Immature natural killer cell (primary cell): ENCODE results near the gene NRG2. TPM values are rescaled to one million over a fixed set of nuclear protein-coding genes. Genes with fewer than 3 reads are reported as not detected.

Source experiments
- DNase-seq, 3 donors: peaks; one replicate each; pipeline ENCODE4 v3.0.0; 2022; ENCODE audit warnings: mixed read lengths in 1 of 3
- H3K27ac Mint-ChIP-seq, 6 donors: one replicate each; pipeline ENCODE4 v1.8.0; 2020; ENCODE audit warnings: mixed read lengths in 6 of 6, mild to moderate bottlenecking in 5 of 6, inconsistent platforms in 4 of 6, moderate library complexity in 3 of 6
- H3K27me3 Mint-ChIP-seq, 3 donors: one replicate each; pipeline ENCODE4 v1.8.0; 2020 to 2021; ENCODE audit warnings: low read depth in 3 of 3, mild to moderate bottlenecking in 3 of 3, mixed read lengths in 3 of 3, moderate library complexity in 3 of 3, inconsistent platforms in 1 of 3
- H3K36me3 Mint-ChIP-seq, 3 donors: one replicate each; pipeline ENCODE4 v1.8.0; 2020; ENCODE audit warnings: mixed read lengths in 3 of 3, inconsistent platforms in 2 of 3, mild to moderate bottlenecking in 2 of 3
- H3K4me1 Mint-ChIP-seq, 2 donors: one replicate each; pipeline ENCODE4 v1.8.0; 2020; ENCODE audit warnings: inconsistent platforms in 2 of 2, mild to moderate bottlenecking in 2 of 2, mixed read lengths in 2 of 2, moderate library complexity in 1 of 2
- H3K4me3 Mint-ChIP-seq, 5 donors: one replicate each; pipeline ENCODE4 v1.8.0; 2020; ENCODE audit warnings: mild to moderate bottlenecking in 5 of 5, mixed read lengths in 5 of 5, inconsistent platforms in 3 of 5, moderate library complexity in 3 of 5
- H3K9me3 Mint-ChIP-seq, 6 donors: one replicate each; pipeline ENCODE4 v1.8.0; 2020; ENCODE audit warnings: mild to moderate bottlenecking in 6 of 6, mixed read lengths in 6 of 6, inconsistent platforms in 4 of 6, moderate library complexity in 3 of 6
- polyA plus RNA-seq, 3 donors: library from polyadenylated mRNA; unstranded; fragments of 300-500 nt; fragmentation: Illumina TruSeq; gene quantifications; one replicate each; pipeline ENCODE4 v1.2.3, GENCODE V29; 2021

Gene NRG2
- polyA plus RNA-seq, 3 donors from 2014 or later: 0.08 to 0.21 (median 0.08) TPM

DNA sequence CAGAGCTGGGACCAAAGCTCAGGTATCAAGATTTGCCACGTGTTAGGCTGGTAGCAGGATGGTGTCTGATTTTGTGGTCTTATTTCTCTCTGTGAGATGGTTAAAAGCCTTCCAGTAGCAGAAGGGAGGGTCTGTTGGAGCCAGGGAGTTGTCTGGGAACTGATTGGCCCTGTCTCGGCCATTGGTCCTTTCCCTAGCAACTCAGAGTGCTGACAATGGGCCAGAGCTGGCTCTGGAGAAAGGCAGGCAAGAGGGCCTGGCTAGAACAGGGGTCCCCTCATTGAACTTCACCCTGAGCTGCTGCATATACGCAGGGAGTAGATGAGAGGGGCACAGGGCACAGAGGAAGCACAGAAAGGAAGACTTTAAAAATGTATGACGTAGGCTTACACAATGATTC lies 154.7 kb downstream of the NRG2 start:
- no peak overlapping the region for H3K27ac Mint-ChIP-seq
- no peak for DNase-seq
- no peak overlapping the region for H3K4me3 Mint-ChIP-seq
- H3K36me3 Mint-ChIP-seq: no peaks in the 10 kb centered on the region
- H3K4me1 Mint-ChIP-seq: no peaks in the 10 kb centered on the region
- H3K9me3 Mint-ChIP-seq: no peaks in the 10 kb centered on the region
- H3K27me3 Mint-ChIP-seq: peaks cover 1 to 8% (median 7%) of the 10 kb centered on the region in 3 donors

DNA sequence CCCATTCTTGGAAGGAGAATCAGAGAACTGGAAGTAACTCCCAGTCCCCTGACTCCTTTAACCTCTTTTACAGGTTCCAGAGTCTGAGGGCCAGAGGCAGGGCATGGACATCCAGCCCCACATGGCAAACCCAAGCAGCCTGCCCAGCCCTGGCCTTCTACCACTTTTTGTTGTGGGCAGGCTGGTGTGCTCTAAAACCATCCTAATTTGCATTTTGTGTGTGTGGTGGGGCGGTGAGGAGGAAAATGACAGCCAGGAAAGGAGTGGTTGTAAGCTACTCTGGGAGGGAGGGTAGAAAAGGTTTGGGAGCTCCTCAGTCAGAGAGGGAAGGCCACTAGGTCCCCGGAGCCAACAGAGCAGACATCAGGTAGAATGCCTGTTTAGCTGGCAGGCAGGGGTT lies 156.9 kb downstream of the NRG2 start:
- Mint-ChIP-seq H3K4me1 (no peaks in the 10 kb centered on the region), H3K27me3 (peaks cover 1 to 7% (median 5%) of the 10 kb centered on the region in 3 donors)

DNA sequence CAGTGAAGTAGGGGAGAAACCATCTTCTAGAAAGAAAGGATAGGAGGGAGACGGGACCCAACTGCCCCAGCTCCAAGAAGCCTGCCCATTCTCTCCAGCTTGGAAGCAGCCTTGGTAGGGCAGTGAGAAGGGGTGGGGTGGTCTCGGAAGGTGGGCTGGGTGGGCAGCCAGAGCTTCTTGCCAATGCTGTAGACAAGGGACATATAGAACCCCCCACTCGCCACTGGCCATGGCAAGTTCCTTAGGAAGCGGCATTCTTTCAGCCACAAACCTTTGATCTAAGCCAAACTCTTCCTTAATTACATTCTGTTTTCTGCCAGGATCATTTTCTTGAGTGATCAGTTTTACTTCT lies 157.3 kb downstream of the NRG2 start:
- DNase-seq: no peak
- H3K4me3 Mint-ChIP-seq: no peak overlapping the region
- H3K4me1 Mint-ChIP-seq: no peaks in the 10 kb centered on the region
- no peak overlapping the region for H3K27ac Mint-ChIP-seq
- H3K9me3 Mint-ChIP-seq: no peaks in the 10 kb centered on the region
- peaks cover 1 to 7% (median 5%) of the 10 kb centered on the region in 3 donors for H3K27me3 Mint-ChIP-seq
- H3K36me3 Mint-ChIP-seq: no peaks in the 10 kb centered on the region

More for the DNA sequence above, 156.9 kb downstream of the NRG2 start:
- Mint-ChIP-seq H3K27ac (no peak overlapping the region), H3K9me3 (no peaks in the 10 kb centered on the region), H3K4me3 (no peak overlapping the region), H3K36me3 (no peaks in the 10 kb centered on the region)
- no peak for DNase-seq

DNA sequence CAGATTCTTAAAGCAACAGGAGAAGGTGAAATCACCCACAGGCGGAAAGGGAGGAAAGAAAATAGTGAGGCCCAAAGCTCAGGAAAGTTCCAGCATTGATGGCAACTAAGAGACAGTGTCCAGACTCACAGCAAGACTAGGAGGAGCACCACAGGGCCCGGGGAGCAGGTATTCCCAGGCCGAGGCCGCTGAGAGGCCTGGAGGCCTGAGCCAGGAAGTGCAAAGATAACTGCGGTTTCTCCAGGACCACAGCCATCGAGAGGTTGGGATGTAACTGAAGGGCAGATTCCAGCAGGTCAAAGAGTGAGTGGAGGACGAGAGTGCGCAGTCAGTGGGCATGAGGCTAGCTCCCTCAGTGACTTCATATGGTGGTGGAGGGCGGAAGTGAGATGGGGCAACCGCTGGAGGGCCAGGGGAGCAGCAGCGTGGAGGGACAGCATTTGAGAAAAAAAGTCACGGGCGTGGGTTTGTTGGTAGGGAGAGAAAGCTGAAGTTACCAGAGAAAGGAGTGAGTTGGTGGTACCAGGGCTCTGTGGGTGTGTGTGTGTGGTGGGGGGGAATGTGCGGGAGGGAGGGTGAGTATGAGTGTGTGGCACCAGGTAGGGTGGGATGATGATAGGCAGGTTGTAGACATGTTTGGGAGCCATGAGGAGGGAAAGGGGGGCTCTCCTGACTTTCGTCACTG lies 157.8 kb downstream of the NRG2 start:
- H3K9me3 Mint-ChIP-seq: no peaks in the 10 kb centered on the region
- no peak for DNase-seq
- H3K4me1 Mint-ChIP-seq: no peaks in the 10 kb centered on the region
- H3K27ac Mint-ChIP-seq: peak overlapping the region in 1 of 6 donors; percentile 16
- H3K36me3 Mint-ChIP-seq: no peaks in the 10 kb centered on the region
- H3K4me3 Mint-ChIP-seq: no peak overlapping the region
- H3K27me3 Mint-ChIP-seq: peaks cover 1 to 7% (median 5%) of the 10 kb centered on the region in 3 donors

DNA sequence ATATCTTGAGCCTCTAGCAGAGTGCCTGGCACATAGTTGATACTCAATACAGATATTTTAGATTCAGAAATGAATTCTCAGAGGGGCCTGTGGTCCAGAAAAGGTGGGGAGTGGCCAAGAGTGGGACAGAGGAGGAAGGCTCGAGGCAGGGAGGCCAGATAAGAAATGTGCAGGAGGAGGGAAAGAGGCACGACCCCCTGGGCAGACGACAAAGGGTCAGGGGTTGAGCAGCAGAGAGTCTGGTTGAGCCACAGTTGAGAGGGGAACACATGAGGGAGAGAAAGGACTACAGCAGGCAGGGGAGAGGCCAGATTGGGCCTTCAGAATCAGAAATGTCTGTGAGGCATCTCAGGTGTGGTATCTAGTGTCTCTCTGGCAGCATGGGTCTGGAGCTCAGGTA lies 158.4 kb downstream of the NRG2 start:
- Mint-ChIP-seq H3K27me3 (peaks cover 1 to 7% (median 5%) of the 10 kb centered on the region in 3 donors), H3K9me3 (no peaks in the 10 kb centered on the region), H3K4me3 (no peak overlapping the region), H3K4me1 (no peaks in the 10 kb centered on the region), H3K27ac (no peak overlapping the region), H3K36me3 (no peaks in the 10 kb centered on the region)
- DNase-seq: no peak

DNA sequence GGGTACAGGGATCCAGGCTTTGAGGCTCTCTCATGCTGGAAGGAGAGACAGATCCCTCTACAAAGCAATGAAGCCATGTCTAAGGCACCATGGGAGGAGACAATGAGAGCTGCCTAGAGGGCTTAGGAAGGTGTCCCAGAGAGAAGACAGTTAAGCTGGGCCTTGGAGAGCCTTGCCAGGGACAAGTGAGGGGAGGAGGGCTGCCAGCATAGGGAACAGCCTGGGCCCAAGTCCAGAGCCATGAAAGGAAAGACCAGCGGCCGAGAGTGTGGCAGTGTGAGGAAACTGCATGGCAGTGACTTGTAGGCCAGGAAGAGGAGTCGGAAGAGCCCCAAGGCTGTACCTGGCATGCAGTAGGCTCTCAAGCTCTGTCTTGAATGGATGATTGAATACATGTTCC lies 159.0 kb downstream of the NRG2 start:
- Mint-ChIP-seq H3K9me3 (no peaks in the 10 kb centered on the region), H3K4me3 (no peak overlapping the region), H3K27ac (no peak overlapping the region), H3K4me1 (no peaks in the 10 kb centered on the region), H3K36me3 (no peaks in the 10 kb centered on the region), H3K27me3 (peaks cover 1 to 12% (median 5%) of the 10 kb centered on the region in 3 donors)
- DNase-seq: no peak

DNA sequence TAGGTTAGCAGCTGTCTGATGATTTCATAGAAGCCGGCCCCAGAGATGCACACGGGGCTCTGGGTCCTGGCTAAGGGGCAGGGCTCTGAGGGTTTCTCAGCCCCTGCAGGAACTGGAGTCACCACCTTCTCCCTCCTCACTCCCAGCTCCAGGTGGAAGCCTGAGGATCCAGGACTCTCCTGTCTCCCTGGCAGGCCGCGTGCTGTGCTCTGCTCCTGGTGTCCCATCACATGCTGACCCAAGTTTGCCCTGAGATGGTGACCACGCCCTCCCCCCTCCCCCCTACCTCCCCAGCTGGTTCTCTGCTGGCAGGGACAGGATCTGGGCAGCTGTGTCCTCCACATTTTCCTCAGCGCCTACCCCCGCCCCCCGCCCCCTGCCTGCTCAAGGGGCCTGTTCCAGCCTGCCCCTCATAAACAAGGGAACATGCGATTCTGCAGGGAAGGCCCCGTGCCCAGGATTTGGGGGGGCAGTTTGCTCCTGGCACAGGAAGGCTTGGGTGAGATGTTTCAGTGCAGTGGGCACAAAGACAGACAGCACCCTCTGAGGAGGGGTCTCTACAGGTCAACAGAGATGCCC lies 160.0 kb downstream of the NRG2 start:
- no peaks in the 10 kb centered on the region for H3K9me3 Mint-ChIP-seq
- no peaks in the 10 kb centered on the region for H3K36me3 Mint-ChIP-seq
- H3K27ac Mint-ChIP-seq: no peak overlapping the region
- H3K4me1 Mint-ChIP-seq: no peaks in the 10 kb centered on the region
- peaks cover 1 to 12% (median 5%) of the 10 kb centered on the region in 3 donors for H3K27me3 Mint-ChIP-seq
- H3K4me3 Mint-ChIP-seq: no peak overlapping the region
- no peak for DNase-seq

DNA sequence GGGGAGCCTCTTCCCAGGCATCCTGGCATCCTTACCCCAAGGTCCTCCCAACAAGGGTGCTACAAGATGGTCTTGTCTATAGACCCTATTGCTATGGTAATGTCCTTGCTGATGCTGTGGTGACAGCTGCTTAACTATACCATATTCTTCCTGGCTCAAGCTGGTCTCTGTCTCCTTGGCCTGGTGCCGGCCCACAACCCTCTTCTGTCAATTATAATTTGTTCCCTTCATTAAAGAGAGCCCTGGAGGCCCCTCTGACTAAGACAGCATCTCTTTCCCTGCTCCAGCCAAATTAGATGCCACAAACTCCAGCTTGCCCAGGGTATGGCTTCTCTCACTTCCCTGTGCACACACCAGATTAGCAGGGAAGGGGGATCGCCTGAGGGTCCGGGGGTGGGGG lies 160.8 kb downstream of the NRG2 start:
- H3K27me3 Mint-ChIP-seq: peaks cover 1 to 12% (median 3%) of the 10 kb centered on the region in 3 donors
- H3K9me3 Mint-ChIP-seq: no peaks in the 10 kb centered on the region
- DNase-seq: no peak
- no peaks in the 10 kb centered on the region for H3K36me3 Mint-ChIP-seq
- H3K27ac Mint-ChIP-seq: no peak overlapping the region
- no peaks in the 10 kb centered on the region for H3K4me1 Mint-ChIP-seq
- no peak overlapping the region for H3K4me3 Mint-ChIP-seq

DNA sequence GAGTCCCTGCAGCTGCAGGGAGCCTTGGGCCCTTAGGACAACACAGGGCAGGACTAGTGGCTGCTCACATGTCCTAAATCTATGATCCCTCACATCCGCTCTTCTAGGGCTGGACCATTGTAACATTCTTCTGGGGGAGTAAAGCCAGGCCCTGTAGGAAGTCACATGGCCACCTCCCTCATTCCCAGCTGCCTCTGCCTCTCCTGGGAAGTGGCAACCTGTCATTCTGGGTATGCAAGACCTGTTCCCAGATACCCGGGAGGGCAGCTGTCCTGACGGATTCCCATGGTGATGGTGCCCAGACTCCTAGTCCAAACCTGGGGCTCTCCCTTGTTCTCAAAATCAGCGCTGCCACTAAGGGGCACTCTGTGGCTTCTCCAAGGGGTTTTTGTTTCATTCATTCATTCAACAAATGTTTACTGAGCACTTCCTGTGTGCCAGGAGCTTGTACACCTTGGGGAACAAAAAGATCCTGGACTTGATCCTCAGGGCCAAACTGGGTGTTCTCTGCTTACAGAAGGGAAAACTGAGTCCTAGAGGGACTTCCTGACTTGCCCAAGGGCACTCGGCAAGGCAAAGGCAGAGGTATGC lies 161.9 kb downstream of the NRG2 start:
- H3K4me3 Mint-ChIP-seq: no peak overlapping the region
- H3K9me3 Mint-ChIP-seq: no peaks in the 10 kb centered on the region
- H3K36me3 Mint-ChIP-seq: no peaks in the 10 kb centered on the region
- DNase-seq: no peak
- no peak overlapping the region for H3K27ac Mint-ChIP-seq
- H3K27me3 Mint-ChIP-seq: peaks cover 1 to 9% (median 2%) of the 10 kb centered on the region in 3 donors
- H3K4me1 Mint-ChIP-seq: peaks cover 5 to 7% of the 10 kb centered on the region in 2 donors

DNA sequence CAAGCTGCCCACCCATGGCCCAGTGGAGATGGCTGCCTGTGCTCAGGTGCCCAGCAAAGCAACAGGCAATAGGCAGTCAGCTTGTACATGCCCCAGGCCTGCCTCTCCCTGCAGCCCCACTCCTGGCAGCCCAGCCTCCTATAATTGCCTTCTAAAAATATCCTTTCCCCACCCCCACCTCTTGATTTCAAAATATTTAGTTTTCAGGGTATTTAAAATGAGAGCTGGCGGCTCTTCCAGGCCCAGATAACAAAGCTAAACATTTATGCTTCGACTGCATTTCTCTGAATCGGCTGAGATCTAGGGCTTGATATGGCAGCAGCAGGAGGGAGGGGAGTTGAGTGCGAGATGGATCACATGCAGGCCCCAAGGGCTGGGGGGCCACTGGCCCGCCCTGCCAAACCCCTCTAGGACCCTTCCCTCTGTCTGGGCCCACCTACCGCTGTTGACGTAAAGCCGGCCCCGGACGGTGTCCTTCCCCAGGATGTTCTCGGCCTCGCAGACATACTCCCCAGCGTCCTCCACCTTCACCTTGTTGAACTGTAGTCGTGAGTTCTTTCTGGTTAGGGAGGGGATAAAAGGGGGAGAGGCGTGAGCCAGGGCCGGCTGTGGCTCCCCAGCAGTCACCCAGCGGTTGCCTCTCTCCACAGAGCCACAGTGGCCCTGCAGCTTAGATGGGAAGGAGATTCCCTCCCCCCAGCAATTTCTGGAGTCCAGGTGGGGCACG lies 162.5 kb downstream of the NRG2 start:
- Mint-ChIP-seq H3K4me3 (no peak overlapping the region), H3K9me3 (no peaks in the 10 kb centered on the region), H3K27me3 (peaks cover 1 to 8% (median 2%) of the 10 kb centered on the region in 3 donors), H3K4me1 (peaks cover 5 to 9% of the 10 kb centered on the region in 2 donors), H3K36me3 (no peaks in the 10 kb centered on the region), H3K27ac (no peak overlapping the region)
- no peak for DNase-seq

DNA sequence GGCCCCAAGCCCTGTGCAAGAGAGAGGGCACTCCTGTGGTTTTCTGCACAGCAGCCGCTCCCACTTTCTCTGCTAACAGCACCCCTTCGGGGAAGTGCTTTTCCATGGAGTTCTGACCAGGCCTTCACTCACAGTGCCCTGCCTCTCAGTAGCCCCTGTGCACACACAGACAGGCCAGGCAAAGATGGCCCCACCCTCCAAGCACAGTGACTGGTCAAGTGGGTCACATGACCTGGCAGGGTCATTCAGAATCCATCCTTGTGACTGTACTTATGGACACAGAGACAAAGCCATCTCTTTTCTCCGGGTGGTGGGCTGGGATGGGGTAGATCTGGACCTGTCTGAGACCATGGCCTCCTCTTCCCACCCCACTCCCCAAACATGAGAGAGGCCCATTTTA lies 165.0 kb downstream of the NRG2 start:
- no peak overlapping the region for H3K4me3 Mint-ChIP-seq
- no peaks in the 10 kb centered on the region for H3K36me3 Mint-ChIP-seq
- no peak overlapping the region for H3K27ac Mint-ChIP-seq
- no peaks in the 10 kb centered on the region for H3K9me3 Mint-ChIP-seq
- H3K27me3 Mint-ChIP-seq: peaks cover 0 to 6% (median 6%) of the 10 kb centered on the region in 3 donors
- H3K4me1 Mint-ChIP-seq: peaks cover 5 to 9% of the 10 kb centered on the region in 2 donors
- DNase-seq: no peak

DNA sequence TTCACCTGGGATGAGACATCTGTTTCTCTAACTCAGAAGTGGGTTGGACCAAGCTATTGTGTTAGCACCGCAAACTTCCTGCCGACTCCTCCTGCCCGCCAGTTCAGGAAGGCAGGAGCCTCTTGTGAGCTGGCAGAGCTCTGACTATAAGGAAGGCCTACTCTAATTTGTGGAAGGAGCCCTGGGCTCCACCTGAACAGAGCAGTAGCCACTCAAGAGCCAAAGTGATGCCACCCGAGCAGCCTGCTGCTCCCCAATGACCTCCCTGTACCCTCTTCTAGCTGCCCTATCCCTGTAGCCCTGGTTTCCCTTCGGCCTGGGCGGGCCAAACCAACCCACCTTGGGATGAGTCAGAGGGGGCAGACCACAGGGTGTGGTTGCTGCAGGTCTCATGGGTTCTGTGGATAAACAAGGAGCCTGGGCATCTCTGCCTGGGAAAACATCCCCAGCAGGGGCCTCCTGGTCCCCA lies 165.9 kb downstream of the NRG2 start:
- H3K27ac Mint-ChIP-seq: no peak overlapping the region
- H3K4me1 Mint-ChIP-seq: peaks cover 5 to 9% of the 10 kb centered on the region in 2 donors
- no peak for DNase-seq
- no peaks in the 10 kb centered on the region for H3K9me3 Mint-ChIP-seq
- H3K36me3 Mint-ChIP-seq: no peaks in the 10 kb centered on the region
- H3K4me3 Mint-ChIP-seq: no peak overlapping the region
- peaks cover 0 to 6% (median 6%) of the 10 kb centered on the region in 3 donors for H3K27me3 Mint-ChIP-seq

DNA sequence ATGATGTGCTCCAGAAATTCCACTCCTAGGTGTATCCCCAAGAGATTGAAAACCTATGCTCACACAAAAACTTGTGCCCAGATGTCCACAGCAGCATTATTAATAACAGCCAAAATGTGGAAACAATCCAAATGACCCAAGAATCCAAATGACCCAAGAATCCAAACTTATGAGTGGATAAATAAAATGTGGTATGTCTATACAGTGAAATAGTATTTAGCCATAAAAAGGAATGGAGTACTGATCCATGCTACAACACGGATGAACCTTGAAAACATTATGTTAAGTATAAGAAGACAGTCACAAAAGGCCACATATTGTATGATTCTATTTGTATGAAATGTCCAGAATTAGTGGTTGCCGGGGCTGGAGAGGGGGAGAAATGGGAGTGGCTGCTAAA lies 167.1 kb downstream of the NRG2 start:
- Mint-ChIP-seq H3K27me3 (peaks cover 0 to 8% (median 6%) of the 10 kb centered on the region in 3 donors), H3K4me1 (peaks cover 5 to 9% of the 10 kb centered on the region in 2 donors), H3K9me3 (no peaks in the 10 kb centered on the region), H3K4me3 (no peak overlapping the region), H3K36me3 (no peaks in the 10 kb centered on the region), H3K27ac (no peak overlapping the region)
- DNase-seq: no peak
